GM21390 (cell line): ENCODE results near the gene VSTM2B.

Experiments
- ATAC-seq: cut with Tn5 transposase; IDR thresholded peaks from one replicate; pipeline ENCODE4 v1.9.1; 2021; ENCODE audit not compliant: unreplicated experiment

The VSTM2B gene

DNA sequence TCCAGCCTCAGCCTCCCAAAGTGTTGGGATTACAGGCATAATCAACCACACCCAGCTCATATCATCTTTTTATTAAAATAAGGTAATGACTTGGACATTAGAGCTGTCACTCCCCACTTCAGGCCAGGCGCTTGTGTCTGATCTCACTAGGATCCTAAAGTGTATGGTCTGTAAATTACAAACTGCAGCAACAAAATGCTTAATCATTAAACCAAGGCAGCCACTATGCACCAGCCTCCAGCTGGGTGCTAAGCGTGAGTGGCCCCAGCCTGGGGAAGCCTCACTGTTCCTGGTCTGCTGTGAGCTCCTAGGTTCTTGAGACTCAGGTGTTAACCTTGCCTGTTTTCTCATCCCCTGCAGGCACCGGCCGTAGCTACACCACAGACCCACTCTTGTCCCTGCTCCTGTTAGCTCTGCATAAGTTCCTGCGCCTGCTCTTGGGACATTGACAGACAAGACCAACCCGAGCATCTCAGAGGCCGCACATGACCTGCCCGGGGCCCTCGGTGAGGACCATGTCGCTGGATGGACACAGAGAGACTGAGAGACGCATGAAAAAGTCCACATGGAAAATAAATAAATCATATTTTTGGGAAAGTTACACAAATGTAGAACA is 37.8 kb downstream of the VSTM2B start:
- no peak for ATAC-seq

DNA sequence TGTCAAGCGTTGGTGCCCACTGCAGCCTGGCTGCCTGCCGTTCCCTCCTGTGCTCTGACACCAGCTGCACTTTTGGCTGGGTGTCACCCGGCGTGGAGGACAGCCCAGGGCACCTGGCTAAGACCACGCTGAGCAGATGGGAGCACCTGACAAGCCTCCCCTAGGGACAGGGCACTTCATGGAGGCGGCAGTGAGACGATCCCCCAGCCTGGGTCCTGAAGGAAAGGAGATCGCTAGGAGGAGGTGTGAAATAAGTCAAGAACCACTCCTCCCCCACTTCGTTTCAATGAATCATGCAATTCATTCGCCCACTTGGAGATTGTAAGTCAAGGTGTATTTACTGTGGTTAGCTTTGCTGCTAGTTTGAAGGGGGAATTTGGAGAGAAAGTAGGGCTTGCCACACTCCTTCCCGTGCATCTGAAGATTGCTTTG is 38.8 kb downstream of the VSTM2B start:
- no peak for ATAC-seq

DNA sequence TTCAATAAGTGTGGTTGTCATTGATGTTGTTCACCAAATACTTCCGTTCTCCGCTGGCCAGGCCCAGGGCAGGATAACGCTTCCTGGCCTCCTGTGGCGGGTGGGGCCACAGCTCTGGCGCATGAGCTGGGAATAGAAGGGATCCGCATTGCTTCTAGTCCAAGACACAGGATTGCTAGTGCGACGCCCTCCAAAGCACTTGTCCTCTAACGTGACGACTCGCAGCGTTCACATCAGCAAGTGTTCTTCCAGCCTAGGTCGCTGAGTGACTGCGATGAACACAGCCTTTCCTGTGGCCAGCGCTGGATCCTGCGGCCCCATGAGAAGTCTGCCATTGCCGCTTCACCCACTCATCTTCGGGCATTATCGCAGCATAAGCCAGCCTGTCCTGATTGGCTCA is 39.4 kb downstream of the VSTM2B start:
- no peak for ATAC-seq

DNA sequence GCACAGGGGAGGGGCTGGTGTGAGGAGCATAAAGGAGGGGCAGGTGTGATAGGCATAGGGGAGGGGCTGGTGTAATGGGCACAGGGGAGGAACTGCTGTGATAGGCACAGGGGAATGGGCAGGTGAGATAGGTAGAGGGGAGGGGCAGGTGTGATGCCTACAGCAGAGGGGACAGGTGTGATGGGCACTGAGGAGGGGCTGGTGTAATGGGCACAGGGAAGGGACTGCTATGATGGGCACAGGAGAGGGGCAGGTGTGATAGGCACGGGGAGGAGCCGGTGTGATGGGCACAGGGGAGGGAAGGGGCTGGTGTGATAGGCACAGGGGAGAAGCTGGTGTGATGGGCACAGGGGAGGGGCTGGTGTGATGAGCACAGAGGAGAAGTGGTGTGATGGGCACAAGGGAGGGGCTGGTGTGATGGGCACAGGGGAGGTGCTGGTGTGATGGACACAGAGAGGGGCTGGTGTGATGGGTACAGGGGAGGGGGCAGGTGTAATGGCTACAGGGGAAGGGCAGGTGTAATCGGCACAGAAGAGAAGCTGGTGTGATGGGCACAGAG is 40.8 kb downstream of the VSTM2B start:
- ATAC-seq = no peak

DNA sequence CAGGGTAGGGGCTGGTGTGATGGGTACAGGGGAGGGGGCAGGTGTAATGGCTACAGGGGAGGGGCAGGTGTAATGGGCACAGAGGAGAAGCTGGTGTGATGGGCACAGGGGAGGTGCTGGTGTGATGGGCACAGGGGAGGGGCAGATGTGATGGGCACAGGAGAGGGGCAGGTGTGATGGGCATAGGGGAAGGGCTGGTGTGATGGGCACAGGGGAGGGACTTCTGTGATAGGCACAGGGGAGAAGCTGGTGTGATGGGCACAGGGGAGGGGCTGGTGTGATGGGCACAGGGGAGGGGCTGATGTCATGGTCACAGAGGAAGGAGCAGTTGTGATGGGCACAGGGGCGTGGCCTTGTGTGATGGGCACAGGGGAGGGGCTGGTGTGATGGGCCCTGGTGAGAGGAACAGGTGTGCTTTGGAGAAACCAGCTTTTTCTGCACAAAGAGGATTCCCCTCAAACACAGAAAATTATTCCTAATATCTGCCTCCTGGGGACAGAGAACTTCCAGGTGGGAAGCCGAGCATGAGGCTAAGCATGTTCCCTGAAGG is 41.6 kb downstream of the VSTM2B start:
- ATAC-seq = no peak

DNA sequence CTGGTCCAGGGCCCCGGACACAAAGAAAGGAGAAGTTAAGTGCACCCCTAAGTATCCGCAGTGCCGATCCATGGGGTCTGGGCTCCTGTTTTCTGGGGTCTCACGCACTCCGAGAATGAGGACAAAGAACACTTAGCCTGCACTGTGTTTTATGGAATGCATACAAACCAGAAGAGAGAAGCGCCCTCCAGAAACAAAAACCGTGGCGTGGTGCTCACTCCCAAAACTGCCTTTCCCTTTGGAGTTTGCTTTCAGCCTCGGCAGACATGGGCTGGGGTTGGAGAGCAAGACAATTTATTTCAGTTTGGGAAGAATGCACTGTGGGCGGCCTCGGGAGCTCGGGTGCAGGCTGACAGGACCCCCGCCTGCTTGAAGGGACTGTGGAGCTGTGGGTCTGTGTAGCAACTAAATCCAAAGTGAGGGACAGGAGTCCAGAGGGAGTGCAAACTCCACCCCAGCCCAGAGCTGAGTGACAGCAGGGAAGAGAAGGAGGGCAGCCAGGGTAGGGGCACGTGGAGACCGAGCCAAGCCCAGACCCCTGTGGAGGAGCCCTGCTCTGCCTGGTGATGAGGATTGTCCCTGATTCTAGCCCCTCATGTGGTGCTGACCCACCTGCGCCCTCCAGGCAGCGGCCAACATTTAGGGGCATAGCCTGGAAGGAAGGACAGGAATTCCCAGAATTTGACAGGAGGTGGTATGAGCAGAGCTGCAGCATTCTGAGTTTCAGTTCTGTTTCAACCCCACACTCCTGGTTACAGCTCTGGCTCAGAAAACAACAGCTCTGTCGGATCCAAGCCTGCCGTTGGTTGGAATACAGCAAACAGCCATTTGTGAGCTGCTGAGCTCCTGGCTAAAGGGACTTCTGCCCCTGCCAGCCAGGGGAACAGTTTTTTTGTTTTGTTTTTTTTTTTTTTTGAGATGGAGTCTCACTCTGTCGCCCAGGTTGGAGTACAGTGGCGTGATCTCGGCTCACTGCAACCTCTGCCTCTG is 42.5 kb downstream of the VSTM2B start:
- ATAC-seq = no peak

DNA sequence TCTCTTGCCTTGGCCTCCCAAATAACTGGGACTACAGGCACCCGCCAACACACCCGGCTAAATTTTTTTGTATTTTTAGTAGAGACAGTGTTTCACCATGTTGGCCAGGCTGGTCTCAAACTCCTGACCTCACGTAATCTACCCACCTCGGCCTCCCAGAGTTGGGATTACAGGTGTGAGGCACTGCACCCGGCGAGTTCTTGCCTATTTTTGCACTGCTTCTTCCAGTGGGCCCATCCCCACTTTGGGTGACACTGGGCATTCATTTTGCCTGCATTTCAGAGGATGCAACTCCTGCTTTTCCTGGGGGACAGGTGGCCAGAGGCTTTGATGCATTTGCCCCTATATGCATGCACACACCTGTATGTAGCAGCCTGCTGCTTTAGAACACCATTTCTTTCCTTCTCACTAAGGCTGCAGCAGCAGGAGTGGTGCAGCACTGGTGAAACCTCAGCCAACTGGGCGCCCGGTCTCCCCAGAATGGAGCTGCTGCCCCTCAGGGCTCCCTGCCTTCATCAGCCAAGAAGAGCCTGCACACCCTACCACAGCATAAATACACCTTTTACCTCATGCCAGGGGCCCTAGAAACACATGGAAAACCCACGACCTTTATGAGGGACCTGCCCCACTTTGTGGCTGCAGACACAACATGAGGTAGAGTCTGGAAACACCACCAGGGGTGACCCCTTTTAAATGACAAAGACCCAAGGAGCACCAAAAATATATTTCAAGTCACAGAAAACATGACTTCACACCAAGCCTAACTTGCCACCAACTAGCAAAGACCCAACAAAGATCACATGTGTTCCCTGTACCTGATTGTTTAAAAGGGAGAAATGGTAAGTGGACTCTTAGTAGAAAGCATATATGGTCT is 43.5 kb downstream of the VSTM2B start:
- ATAC-seq = no peak

DNA sequence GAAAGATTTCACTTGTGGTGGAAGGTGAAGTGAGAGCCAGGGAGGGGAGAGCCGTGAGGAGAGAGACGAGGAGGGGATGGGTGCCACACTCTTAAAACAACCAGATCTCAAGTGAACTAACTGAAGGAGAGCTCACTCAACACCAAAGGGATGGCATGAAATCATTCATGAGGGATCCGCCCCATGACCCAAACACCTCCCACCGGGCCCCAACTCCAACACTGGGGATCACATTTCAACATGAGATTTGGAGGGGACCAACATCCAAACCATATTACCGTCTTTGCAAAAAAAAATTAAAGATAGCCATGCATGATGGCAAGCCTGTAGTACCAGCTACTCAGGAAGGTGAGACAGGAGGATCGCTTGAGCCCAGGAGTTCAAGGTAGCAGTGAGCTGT is 45.4 kb downstream of the VSTM2B start:
- ATAC-seq = no peak

DNA sequence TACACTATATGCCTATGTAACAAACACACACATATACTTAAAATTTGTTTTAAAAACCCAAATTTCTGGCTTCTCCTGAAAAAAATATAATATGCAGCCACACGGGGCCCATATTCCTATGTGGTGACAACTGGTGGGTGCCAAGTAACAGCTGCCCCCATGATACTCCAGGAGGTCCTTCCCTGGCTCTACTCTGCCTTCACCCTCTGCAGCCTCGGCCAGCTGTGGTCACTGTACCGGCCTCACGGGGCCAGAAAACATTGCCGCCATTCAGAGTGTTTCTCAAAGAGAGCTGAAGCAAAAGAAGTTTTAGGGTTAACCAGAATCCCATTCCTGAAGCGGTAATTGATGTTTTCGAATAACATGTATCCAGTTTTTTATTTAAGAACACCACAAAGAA is 47.7 kb downstream of the VSTM2B start:
- no peak for ATAC-seq

DNA sequence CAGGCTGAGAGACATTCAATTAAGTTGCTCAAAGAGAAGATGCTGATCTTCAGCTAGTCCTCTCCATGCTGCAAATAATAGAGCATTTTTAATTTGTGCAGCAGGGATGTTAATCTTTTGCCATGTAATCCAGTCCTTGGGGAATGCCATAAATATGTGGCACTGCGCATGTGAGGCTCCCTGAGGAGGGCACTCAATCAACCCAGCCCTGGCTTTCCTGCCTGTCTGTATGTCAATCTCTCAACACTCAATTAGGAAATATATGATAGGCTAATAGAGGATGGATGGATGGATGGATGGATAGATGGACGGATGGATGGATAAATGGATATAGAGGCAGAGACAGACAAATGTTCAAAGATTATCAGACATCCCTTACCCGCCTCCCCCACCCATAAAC is 48.7 kb downstream of the VSTM2B start:
- ATAC-seq = no peak

DNA sequence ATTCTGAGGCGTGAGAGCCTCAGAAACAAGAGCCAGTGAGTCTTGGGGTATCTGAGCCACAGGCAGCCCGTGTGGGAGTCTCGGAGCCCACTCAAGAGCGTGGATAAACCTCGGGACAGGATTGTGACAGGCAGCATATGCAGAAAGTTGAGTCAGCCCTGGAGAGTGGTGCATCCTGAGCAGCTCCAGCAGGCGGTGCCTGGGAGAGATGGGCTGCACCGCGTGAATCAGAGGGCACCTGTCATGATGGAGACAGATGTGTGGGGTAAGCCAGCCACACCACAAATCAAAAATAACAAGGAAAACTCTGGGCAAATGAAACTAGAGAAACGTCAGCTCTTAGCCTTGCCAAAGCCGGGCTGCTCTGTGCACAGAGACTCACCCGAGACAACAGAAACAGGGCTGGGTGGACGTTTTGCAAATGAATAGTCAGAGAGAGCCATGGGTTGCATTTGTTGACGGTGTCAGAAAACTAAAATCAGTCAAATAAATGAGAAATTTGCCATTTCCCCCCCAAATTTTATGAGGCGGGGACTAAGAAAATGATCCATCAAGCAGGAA is 50.3 kb downstream of the VSTM2B start:
- ATAC-seq = no peak

DNA sequence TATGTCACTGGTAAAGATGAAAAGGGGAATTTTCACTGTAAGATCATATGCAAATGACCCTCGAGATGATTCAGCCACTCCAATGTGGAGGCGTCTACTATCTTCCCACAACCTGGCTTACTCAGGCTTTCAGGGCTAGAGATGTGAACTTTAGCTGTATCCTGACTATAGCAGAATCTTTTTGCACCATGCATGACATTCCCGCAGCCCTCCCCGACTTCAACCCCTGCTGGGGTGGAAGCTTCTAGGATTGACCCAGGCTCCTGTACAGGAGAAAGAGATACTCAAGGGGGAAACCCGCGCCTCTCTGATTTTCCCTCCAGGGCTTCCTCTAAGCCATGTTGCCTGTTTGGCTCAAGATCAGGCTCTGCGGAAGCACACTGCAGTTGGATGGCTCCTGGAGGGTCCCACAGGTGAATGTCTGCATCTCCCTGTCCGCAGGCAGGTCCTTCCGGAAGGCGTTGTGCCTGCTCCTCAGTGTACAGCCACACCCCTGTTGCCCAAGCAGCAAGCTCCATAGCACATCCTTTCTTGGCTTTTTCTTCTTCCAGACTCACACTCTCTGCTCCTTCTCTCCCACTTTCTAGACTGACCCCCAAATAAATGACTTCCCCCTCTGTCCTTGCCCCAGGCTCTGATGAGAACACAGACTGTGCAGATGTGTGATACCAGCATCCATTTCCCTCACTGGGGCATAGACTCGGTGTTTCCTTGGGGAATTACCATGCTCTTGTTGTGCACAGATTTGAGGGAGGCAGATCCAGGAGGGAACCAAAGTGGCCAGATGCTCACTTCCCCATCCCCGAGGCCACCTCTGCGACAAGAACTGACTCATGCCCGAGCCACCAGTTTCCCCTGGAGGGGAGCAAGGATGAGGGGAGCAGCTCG is 51.2 kb downstream of the VSTM2B start:
- peak; percentile 60 for ATAC-seq

DNA sequence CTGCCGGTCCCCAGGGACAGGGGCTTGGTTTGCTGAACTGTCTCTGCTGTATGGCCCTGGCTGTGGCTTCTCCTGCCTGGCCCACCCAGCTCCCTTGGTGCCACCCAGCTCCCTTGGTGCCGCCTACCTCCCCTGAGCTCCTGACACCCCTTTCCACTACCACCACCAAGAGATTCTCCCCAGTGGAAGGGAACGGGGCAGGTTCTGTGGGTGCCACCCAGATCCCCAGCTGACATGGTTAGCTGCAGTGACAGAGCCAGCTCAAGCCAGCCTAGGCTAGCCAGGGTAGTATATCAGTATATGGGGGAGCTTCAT is 51.8 kb downstream of the VSTM2B start:
- ATAC-seq = no peak

DNA sequence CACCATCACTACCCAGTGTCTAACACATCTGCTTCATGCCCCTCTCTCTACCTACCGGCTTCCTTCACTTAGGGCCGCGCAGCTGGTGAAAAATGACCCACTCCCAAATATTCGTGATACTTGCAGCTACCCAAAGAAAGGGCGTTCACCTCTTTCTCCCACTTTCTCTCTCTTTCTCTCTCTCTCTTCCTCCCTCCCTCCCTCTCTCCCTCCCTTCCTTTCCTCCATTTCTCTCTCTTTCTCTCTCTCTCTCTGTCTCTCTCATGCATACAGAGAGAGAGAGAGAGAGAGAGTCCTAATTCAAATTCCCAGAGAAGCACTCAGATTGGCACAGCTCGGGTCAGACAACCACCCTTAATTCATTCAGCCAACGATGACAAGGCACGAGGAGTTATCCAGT is 52.6 kb downstream of the VSTM2B start:
- ATAC-seq = no peak

DNA sequence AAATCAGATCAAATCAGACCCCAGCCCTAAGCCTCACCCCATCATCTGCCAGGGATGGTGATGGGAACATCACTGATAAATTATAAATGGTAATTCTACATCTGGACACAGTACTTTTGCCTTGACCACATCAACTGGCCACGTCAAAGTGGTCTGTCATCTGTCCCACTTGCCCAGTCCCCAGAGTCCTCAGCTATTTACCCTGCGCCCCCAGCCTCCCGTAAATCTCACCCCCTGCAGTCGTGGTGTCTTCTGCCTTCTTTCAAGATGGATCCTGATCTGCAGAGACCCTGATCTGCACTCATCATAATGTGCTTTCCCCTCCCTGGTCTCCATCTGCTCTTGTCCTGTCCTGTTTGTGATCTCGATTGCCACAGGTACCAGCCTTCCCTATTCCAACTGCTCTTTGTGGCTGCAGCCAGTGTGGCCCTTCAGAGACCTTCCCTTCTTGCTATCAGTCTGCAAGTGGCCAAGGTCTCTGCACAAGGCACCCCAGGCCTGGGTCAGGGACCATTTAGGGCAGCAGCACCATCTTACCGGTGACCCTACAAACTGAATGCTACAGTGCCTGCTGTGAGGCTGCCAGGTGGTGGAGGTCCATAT is 53.6 kb downstream of the VSTM2B start:
- ATAC-seq = no peak

DNA sequence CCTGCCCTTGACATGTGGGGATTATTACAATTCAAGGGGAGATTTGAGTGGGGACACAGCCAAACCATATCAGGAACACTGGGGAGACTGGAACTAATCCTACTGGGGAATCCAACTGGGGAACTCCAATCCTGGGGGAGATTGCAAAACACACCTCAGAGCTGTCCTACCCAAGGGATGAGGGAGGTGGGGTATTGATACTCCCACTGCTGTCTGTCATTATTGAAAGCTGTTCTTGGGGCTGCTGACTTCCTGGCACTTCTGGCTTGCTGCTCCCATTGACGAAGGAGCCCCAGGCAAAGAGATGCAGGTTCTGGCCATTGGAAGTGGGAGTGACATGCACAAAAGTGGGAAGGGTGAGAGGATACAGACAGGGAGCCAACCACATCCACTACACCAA is 55.6 kb downstream of the VSTM2B start:
- ATAC-seq = no peak

DNA sequence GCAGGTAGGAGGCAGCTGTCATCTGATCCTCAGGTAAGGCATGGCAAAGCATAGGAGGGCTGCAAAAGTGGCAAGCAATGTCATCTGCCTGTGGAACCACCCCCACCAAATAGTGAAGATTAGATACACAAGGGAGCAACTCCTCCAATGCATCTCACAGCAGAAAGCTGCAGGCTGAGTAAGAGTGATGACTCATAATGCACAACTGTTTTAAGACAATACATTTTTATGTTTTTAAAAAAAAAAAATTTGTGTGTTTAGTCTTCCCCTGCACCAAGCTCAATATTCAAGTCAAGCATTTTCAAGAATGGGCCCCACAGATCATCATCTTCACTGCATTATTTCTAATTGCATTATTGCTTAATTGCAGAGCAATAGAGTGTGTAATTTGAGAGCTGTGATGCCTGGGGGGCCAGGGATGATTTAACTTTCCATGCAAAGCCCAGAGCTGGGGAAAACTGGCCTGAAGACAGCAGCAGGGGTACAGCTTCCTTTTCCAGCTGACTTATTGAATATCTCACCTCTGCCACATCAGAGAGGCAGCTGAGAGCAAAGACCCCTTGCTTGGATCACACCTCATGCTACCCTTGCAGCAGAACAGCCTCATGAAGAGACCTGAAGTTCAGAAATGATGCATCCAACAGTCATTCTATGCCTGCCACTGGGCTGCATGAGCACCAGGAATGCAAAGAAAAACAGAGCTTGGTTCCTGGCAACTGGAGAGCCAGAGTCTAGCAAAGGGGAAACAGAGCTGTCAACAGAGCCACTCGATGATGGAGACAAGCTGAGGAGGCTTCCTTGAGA is 57.6 kb downstream of the VSTM2B start:
- ATAC-seq = no peak

DNA sequence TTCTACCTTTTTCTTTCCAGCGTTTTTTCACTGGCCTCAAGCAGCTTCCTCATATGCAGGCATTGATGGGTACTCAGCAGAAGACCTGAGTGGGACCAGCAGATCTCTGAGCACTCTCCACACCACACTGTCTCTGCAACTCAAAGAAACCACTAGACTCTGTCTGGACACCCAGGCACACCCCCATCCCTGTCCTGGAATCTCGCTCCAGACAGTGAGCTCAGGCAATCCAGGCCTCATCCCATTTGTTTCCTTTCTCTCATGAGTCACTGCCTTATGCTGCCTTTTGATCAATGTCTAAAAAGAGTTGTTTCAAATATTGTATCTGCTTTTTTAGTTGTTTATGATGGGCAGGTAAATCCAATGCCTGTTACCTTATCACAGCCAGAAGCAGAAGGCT is 60.6 kb downstream of the VSTM2B start:
- ATAC-seq = no peak
